ENCODE measurements around the gene PCDHGB1.

DNA sequence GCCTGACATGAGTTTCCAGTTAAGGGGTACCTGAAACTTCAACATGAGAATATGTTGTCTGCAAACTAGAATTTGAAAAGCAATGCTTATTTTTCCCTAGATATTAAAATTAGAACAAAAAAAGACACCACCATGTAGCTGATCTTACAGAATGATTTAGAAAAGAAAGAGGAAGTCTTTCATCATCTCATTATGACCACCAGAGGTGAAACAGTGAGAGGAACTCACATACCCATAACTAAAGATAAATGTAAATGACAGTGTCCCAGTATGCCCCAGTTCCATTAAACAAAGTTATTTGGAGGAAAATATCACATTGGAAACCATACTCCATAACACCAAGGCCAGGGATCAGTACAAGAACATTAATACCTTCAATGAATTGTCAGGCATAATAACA is 36.2 kb upstream of the PCDHGB1 start:
- TF ChIP-seq, protein P1, sequence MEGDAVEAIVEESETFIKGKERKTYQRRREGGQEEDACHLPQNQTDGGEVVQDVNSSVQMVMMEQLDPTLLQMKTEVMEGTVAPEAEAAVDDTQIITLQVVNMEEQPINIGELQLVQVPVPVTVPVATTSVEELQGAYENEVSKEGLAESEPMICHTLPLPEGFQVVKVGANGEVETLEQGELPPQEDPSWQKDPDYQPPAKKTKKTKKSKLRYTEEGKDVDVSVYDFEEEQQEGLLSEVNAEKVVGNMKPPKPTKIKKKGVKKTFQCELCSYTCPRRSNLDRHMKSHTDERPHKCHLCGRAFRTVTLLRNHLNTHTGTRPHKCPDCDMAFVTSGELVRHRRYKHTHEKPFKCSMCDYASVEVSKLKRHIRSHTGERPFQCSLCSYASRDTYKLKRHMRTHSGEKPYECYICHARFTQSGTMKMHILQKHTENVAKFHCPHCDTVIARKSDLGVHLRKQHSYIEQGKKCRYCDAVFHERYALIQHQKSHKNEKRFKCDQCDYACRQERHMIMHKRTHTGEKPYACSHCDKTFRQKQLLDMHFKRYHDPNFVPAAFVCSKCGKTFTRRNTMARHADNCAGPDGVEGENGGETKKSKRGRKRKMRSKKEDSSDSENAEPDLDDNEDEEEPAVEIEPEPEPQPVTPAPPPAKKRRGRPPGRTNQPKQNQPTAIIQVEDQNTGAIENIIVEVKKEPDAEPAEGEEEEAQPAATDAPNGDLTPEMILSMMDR (IDR thresholded peaks at IDR 0.05): no peak
- no peak for TF ChIP-seq POLR2A (IDR thresholded peaks at IDR 0.05)
- no peak for TF ChIP-seq POLR2AphosphoS5 (IDR thresholded peaks at IDR 0.05)
- no peak for TF ChIP-seq EP300 (IDR thresholded peaks at IDR 0.05)
